T1000 (cell line): Measurements from ENCODE around the gene C1QTNF4.
"Not testable (repeated sequence)": the region's sequence is repeated elsewhere in the genome, so short reads cannot be mapped to it uniquely, and the experiment has no call there.

Experiments used
- DNase-seq: peaks from one replicate; lab custom pipeline; 2025; ENCODE audit warnings: mixed read lengths; lab: John Stamatoyannopoulos, UW

C1QTNF4 gene

DNA sequence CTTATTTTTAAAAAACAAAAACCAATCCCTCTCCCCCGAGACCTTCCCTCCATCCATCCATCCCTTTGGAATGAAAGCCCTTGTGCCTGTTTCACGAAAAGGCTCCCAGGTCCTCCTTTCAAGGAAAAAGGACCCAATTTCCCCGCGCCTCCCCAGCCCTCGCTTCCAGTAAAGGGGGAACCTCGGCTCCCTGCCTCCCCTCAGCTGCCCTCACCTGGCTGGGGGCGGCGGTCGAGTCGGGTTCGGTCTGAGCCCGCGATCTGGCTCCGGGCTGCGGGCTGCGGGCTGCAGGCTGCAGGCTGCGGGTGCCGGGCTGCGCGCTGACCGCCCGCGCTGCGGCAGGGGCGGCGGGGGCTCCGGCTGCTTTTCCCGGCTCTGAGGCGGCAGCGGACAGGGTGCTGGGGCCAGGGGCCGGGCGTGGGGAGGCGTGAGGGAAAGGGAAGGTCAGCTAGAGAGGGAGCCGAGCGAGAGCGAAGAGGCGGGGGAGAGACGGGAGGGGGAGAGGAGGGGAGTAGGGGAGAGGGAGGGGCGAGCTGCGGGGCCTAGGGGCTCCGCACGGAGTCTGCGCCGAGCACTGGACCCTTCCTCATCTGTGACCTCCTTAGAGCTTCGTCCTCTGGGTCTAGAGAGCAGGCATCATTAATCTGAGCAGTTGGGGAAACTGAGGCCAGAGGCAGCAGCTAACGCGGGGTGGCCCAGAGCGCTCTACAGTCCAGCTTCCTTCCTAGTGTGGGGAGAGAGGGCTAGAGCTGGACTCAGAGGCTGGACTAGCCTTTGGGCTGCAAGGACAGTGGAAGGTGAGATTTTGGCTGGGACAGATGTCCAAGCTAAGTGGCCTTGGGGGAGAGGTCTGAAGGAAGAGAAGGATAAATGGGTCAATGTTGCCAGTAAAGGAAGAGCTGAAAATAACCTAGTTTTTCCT lies at the start of gene C1QTNF4:
Gene C1QTNF4 (minus strand): TSS at position 478 of the 922 bp plus-strand sequence. CDS start 3,601 bp downstream, outside the sequence.
- DNase-seq: no peak

DNA sequence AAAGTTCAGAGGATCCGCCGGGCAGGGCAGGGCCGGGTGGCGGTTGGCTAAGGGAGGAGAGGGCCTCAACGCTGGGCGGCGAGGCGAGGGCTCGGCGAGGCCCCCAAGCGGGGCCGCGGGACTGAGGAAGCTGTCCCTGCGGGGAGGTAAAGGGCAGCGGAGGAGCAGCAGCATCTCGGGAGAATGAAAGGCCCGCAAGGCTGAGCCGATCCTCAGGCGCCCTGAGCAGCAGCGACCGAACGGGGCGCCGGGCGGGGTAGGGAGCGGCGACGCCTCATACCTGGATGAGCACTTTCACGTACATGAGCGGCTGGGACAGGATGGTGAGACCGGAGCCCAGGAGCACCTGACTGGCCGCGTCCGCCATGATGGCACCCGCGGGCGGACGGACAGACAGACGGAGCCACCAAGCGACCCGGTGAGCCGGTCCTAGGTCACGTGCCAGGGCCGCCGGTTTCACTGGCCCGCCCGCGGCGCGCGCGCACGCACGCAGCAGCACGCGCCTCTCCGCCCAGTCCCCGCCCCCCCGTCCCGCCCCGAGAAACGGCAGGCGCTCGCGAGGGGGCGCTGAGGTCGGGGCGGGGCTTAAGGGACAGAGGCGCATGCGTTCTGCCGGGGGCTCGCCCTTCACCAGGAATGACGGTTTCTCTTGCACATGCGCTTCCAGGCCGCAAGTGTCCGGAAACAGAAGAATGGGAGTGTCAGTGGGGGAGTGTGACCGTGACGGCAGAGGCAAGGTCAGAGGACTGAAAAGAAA lies 48.1 kb upstream of the C1QTNF4 start, which contains the start of gene MTCH2:
Gene MTCH2 (minus strand): TSS at position 461 of the 757 bp plus-strand sequence. CDS start 94 bp downstream, at position 367.
- DNase-seq: peak; percentile 88

DNA sequence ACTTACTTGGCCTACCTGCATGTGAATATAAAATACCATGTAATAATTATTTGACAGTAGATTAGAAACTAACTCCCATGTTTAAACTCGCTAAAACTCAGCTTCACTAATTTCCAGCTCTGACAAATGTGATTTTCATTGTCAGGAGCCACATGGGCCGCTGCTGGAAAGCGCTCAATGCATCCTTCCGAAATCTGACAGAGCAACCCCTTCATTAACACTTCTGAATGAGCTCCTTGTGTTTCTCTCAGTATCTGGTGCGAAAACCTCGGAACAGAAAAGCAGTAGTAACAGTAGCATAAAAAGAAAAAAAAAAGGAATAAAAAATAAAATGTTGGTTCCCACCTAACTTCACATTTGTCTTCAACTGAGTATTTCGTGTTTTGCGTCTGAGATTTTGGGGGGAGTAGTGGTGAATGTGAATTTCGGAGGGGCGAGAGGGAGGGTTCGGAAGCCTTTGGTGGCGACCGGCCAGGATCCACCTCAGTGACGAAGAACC lies 47.4 kb upstream of the C1QTNF4 start:
- no peak for DNase-seq

DNA sequence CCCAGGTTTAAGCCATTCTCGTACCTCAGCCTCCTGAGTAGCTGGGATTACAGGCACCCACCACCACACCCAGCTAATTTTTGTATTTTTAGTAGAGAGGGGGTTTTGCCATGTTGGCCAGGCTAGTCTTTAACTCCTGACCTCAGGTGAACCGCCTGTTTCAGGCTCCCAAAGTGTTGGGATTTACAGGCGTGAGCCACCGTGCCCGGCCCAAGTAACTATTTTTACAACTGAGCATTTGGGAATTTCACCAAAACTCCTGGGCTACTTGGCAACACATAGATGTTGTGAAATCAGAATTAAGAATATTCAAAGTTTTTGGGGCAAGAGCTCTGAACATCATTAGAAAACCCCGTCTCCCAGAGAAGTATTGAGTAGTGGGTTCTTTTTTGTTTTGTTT lies 46.3 kb upstream of the C1QTNF4 start:
- not testable (repeated sequence) for DNase-seq

DNA sequence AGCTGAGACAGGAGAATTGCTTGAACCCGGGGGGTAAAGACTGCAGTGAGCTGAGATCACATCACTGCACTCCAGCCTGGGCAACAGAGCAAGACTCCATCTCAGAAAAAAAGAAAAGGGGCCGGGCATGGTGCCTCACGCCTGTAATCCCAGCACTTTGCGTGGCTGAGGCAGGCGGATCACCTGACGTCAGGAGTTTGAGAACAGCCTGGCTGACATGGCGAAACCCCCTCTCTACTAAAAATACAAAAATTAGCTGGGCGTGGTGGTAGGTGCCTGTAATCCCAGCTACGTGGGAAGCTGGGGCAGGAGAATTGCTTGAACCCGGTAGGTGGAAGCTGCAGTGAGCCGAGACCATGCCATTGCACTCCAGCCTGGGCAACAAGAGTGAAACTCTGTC lies 42.1 kb upstream of the C1QTNF4 start:
- not testable (repeated sequence) for DNase-seq

DNA sequence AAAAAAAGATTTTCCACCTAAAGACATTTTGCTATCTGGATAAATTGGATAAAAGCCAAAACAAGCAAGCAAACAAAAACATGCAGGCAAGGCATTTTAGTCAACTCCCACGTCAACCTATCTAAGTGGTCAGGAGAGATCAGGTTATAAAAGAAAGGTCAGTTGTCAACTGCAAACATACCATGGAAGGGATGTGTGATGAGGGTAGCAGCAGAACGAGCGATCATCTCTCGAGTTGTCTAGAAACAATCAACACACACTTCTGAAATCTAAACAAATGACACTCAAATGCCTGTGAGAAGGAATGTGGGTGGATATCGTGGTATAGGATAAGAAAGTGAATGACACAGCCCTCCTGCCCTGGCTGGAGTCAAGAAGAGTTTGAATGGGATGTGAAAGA lies 37.3 kb upstream of the C1QTNF4 start:
- DNase-seq: no peak

DNA sequence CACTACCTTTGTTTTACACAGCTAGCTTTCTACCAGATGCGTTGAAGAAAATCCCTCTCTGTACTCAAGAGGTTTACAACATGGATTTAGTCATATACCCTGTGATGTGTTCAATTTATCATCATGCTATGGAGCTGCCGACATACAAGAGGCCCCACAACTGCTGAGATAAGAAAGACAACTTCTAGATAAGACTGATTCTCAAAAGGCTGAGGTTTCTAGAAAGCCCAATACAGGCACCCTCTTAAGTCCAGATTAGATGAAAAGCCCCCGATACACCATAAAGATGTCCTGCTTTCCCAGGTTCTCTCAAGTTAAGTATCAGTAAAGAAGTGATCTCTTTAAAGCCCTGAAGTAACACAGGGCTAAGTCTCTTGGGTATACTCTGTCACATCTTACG lies 33.8 kb upstream of the C1QTNF4 start:
- DNase-seq: no peak

DNA sequence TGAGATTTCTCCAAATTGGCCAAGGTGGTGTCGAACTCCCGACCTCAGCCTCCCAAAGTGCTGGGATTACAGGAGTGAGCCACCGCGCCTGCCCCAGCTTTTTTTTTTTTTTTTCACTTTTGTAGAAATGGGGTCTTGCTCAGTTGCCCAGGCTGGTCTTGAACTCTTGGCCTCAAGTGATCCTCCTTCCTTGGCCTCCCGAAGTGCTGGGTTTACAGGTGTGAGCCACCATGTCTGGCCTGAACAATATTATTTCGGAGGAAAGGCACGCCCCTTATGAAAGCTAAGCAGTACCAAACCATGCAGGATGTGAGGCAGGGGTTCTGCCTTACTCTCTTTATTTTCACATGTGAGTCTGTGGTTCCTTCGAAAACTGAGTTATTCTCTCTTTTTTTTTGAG lies 32.0 kb upstream of the C1QTNF4 start:
- DNase-seq: no peak

DNA sequence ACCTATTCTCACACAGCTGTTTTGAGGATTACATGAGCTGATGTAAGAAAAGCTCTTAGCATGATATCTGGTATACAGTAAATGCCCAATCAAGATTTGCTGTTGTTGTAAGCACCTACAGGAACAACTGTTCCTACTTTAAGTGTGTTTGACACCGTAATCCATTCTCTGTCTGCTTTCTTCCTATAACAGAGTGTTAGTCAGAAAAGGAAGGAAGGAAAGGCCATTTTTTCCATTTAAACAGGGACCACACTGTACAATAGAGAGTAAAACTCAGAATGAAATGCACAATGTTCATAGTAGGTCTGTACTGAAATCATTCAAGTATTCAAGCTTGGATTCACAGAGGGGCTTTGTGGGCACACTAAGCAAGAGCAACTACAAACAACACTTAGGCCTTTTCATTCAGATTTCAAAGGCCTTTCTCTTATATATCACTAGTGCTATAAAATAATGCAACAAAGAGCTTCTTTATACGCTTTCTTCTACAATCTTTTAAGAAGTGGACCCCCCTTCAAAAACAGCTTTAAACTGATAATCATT lies 26.7 kb upstream of the C1QTNF4 start:
- no peak for DNase-seq

DNA sequence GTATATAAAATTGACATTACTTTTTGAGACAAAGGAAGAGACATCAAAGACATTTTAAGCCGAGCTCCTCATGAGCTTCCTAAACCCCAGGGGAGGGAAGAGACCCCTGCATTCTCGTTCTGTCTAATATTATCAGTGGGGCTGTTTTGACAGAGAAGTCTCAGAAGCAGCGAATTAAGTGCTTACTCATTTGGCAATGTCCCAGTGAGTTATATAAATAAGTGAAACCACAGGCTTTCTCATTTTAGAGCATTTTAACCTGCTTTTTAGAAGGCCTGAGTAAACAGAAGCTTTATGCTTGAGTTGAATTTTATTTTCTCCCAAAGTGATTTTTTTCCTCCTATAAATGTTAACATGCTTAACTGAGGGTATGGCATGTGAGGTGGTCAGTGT lies 23.2 kb upstream of the C1QTNF4 start:
- DNase-seq: no peak

DNA sequence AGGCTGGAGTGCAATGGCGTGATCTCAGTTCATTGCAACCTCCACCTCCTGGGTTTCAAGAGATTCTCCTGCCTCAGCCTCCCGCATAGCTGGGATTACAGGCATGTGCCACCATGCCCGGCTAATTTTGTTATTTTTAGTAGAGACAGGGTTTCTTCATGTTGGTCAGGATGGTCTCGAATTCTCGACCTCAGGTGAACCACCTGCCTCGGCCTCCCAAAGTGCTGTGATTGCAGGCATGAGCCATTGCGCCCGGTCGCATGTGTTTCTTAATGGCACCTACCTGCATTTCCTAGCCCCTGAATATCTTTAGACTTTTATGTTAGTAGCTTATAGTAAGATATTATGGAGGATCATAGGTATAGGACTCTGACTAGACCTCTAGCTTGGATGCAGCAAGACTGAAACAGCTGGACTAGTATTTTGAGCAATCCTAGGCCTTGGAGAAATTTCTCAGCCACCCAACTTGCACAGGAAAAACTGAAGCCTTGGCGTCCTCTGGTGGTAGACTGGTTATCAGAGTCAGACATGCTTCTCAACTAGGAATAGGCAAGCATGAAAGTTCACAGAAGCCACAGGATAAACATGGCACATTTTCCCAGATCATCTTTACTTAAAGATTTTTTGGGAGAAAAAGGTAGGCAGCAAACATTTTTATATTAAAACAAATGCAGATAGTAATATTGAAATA lies 22.7 kb upstream of the C1QTNF4 start:
- DNase-seq: no peak

DNA sequence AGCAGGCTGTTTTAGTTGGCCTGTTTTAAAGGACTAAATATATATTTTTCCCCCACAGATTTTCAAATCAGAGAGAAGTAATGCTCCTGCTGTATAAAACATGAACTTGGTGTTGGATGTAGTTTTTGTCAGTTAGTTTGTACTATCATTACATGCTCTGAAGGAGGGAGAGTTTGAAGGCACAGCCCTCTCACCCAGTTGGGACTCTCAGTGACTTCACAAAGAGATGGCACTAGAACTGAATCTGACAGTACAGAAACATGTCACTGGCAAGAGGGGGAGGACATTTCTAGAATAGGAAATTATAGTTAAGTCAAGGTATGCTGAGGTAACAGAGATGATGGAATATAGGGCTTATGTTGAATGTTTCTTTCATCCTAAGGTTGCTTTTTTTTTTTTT lies 21.0 kb upstream of the C1QTNF4 start:
- DNase-seq: no peak

DNA sequence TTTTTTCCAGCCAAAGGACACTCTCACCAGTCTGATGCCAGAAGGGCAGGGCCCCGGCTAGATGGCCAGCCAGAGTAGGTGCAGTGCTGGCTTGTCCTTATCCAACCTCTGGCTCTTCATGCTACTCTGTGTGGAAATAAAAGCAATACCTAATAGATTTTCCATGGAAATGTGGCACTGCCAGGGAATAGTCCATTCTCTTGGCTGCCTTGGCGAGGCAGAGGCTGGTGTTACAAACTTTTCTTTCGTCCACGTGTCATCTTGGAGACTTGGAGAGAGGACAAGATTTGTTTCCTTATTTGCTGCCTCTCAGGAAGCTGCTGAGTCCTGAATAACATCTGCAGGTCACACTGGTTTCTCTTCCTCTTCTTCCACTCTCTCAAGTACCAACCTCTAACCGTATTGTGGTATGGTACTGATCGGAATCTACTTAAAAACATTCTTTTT lies 17.2 kb upstream of the C1QTNF4 start:
- DNase-seq: no peak

DNA sequence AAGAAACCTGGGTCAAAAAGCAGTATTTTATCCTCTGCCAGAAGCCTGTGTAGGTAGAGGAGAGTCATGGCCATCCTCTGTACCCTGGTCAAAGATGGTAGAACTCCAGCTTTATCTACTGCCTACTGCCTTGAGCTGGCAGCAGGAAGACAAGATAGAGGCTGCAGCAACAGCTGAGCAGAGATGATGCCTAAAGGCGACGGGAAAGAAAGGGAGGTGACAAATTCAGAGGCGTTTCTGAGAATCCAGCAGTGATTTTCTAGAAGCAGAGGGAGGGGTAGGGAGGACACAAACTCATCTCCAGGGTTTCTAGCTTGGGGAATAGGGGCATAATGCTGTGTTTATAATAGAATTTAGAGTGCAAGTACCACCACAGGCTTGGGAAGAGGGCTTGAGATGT lies 15.5 kb upstream of the C1QTNF4 start:
- no peak for DNase-seq

DNA sequence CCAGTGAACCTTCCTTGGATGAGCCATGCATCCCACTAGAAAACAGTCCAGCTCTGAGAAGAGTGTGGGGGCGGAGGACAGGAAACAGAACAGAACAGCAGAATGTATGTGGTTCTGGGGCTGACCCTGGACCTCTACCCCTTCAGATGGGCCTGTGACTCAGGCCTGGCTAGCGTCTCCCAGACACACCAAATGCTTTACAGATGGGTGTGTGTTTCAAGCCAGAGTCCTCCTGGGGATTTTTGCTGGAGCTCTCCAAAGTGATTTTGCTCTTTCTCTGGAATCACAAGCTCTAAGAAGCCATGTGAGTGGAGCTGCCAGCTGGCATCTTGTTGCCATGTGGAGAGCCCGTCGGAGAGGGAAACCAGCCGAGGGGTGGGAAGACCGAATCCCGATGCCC lies 13.2 kb upstream of the C1QTNF4 start:
- DNase-seq: no peak

DNA sequence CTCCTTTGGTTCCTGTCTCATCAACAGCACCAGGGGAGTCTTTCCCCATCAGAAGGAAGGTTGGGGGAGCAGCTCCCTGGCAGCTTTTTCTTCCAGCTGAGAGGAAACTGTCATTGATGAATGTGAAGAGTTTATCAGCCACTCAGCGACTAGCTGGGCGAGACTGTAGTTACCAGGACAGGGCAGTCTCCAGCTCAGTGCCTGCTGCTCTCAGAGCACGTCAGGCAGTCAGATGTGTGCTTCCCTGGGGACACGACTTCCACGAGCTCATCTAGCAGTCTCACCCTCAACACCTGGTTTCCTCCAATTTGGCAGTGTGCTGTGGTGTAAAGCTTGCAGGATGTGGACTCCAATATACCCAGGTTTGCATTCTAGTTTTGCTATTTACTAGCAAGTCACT lies 12.5 kb upstream of the C1QTNF4 start:
- no peak for DNase-seq

DNA sequence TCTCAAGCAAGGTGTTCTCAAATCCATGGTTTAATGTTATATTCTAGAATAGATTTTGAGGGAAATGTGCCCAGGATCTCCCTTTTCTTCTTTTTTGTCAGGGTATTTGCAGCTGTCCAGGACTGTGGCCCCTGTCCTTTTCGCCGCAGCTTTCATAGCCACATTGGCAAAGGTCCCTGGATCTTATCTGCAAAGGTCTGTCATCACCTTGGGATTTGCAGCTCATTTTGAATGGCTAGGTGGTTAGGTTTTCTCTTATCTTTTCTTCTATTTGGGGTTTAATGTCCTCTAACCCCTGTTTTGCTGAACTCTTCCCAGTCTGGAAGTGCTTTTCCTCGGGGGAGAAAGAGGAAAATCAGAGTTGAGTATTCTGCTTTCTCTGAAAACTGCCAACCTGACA lies 11.7 kb upstream of the C1QTNF4 start:
- DNase-seq: no peak

DNA sequence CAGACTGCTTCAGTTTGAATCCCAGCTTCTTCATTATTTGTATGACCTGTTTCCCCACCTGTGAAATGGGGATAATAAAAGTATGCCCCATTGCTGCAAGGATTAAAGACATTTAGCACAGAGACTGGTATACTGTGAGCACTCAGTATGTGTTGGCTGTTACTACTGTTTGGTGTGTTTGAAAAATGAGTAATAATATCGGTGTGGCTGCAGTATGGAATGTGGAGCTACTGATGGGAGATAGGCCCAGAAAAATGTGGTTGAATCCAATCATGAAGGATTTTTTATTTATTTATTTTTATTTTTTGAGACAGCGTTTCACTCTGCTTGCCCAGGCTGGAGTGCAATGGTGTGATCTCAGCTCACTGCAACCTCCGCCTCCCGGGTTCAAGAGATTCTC lies 9.1 kb upstream of the C1QTNF4 start:
- DNase-seq: no peak

DNA sequence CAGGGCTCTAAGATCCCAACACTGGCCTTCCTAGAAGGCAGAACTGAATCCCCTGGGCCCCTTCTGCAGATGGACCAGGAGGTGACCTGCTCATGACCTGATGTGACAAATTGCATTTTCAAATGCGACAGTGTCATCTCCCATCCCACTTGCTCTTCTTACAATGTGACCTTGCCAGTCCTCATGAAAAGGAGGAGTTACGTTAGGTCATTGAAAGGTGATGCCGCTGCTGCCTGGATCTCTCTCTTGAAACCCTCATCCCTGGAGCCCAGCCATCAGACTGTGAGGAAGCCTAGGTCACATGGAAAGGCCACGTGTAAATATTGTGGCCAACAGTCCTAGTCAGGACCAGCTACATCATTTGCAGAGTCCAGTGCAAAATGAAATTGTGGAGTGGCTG lies 5.7 kb upstream of the C1QTNF4 start:
- DNase-seq: no peak

DNA sequence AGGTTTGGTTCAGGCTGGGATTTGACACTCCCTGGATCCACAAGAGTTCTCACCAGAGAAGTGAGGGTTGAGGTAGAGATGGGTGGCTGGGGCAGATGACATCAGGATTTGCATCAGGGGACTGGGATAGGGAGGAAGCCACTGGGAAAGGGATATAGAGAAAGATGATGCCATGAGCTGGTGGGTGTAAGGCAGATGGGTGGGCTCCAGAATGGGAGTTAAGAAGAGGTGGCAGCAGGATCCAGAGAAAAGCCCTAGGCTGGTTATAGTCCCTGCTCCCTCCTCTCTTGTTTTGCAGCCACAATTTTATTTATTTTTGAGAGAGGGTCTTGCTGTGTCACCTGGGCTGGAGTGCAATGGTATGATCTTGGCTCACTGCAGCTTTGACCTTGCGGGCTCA lies 1.8 kb upstream of the C1QTNF4 start:
- DNase-seq: no peak

DNA sequence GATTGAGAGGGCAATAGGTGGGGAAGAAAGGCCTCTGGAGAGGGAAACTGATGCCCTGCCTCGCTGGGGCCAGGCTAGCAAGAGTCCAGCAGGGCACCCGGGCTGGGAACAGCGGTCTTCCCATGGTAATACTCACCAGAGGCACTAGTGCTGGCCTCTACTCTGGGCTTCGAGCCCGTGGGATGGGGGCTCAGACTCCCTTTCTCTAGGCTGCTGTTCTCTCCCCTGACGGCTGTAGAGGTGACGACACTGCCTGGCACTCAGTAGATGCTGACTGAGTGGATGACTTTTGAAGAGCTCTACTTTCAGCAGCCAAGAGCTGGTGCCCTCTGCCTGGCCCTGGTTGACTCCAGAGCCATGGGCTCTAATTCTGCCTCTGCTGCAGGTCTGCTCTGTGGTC lies 818 bp upstream of the C1QTNF4 start:
- no peak for DNase-seq

DNA sequence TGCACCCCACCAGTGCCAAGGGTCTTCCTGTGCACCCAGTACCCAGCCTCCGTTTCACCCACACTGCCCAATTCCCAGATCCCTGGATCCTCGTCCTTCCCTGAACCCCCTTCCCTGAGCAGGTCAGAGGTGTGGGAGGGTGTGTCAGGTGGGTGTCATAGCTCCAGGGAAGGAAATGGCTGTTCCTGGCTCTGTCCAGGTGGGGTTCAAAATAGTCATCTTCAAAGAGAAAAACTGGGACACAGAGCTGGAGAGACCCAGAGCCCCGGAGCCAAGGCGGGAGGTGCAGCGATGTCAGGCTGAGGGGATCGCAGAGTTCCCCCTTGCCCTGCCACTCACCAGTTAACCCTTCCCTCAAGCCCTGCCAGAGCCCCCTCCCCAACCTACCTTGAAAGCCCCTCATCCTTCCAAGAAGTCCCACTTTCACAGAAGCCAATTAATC lies 698 bp downstream of the C1QTNF4 start:
- no peak for DNase-seq
